ENCODE results near the gene ZNF155. TPM values are rescaled to one million over a fixed set of nuclear protein-coding genes. Genes with fewer than 3 reads are reported as not detected.

ZNF155 gene
- polyA plus RNA-seq, 1 donor from 2014 or later, result 17.5 TPM

DNA sequence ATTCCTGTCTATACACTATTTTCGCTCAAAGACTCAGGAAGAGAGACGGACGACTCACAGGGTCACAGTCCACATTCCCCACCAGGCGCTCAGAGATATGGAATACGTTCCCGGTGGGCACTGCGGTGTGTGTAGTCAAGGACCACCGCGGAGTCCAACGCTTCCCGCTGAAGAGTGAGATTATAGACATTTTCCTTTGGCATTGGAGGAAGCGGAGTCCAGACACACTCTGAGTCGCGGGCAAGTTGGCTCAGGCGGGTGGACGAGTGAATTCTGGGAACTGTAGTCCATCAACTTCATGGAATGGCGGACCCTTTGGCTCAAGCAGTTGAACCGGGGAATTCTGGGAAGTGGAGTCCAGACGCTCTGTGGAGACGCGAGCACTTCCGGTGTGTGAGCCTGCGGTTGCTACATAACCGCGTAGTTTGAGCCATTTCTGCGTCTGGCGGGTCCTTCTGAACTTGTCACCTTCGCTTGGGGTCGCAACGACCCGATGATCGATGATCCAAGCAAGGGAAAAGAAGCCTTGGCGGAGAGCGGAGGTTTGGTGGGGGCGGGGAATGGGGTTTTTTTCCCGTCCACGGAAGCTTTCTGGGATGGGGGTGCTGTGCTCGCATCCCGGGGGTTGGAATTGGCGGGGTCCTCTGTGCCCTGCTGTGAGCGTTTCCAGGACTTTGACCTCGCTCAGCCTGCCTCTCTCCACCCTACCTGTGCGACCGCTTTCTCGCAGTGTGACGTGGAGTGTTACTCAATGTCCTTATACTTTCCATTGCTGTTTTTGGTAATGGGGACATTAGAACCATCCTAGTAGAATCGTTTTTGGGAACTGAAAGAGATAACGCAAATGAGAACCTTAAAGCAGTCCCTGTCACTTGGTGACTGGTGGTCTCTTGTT, 18.8 kb downstream of the ZNF155 start, which contains the start of gene ZNF230:
TSS of gene ZNF230 (plus strand) at position 392 of the 895 bp plus-strand sequence. CDS start 4,122 bp downstream, outside the sequence.
- TF ChIP-seq RAD21 (conservative IDR thresholded peaks at IDR 0.05) (peak; percentile 37), SMC3 (conservative IDR thresholded peaks at IDR 0.05; ENCODE audit: poor library complexity) (no peak), EP300 (conservative IDR thresholded peaks at IDR 0.05; ENCODE audit: poor library complexity, severe bottlenecking) (no peak), MXI1 (conservative IDR thresholded peaks at IDR 0.05; ENCODE audit: poor library complexity, severe bottlenecking) (peak; percentile 76), EZH2 (IDR thresholded peaks at IDR 0.05; ENCODE audit: borderline replicate concordance, insufficient read depth, low read length, poor library complexity, severe bottlenecking) (no peak), POLR2AphosphoS5 (IDR thresholded peaks at IDR 0.05) (peak; percentile 57)
- TF ChIP-seq, protein P1, sequence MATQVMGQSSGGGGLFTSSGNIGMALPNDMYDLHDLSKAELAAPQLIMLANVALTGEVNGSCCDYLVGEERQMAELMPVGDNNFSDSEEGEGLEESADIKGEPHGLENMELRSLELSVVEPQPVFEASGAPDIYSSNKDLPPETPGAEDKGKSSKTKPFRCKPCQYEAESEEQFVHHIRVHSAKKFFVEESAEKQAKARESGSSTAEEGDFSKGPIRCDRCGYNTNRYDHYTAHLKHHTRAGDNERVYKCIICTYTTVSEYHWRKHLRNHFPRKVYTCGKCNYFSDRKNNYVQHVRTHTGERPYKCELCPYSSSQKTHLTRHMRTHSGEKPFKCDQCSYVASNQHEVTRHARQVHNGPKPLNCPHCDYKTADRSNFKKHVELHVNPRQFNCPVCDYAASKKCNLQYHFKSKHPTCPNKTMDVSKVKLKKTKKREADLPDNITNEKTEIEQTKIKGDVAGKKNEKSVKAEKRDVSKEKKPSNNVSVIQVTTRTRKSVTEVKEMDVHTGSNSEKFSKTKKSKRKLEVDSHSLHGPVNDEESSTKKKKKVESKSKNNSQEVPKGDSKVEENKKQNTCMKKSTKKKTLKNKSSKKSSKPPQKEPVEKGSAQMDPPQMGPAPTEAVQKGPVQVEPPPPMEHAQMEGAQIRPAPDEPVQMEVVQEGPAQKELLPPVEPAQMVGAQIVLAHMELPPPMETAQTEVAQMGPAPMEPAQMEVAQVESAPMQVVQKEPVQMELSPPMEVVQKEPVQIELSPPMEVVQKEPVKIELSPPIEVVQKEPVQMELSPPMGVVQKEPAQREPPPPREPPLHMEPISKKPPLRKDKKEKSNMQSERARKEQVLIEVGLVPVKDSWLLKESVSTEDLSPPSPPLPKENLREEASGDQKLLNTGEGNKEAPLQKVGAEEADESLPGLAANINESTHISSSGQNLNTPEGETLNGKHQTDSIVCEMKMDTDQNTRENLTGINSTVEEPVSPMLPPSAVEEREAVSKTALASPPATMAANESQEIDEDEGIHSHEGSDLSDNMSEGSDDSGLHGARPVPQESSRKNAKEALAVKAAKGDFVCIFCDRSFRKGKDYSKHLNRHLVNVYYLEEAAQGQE (IDR thresholded peaks at IDR 0.05; ENCODE audit: borderline replicate concordance), result no peak
- TF ChIP-seq, protein P2, sequence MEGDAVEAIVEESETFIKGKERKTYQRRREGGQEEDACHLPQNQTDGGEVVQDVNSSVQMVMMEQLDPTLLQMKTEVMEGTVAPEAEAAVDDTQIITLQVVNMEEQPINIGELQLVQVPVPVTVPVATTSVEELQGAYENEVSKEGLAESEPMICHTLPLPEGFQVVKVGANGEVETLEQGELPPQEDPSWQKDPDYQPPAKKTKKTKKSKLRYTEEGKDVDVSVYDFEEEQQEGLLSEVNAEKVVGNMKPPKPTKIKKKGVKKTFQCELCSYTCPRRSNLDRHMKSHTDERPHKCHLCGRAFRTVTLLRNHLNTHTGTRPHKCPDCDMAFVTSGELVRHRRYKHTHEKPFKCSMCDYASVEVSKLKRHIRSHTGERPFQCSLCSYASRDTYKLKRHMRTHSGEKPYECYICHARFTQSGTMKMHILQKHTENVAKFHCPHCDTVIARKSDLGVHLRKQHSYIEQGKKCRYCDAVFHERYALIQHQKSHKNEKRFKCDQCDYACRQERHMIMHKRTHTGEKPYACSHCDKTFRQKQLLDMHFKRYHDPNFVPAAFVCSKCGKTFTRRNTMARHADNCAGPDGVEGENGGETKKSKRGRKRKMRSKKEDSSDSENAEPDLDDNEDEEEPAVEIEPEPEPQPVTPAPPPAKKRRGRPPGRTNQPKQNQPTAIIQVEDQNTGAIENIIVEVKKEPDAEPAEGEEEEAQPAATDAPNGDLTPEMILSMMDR (IDR thresholded peaks at IDR 0.05; ENCODE audit: poor library complexity, severe bottlenecking), result peak; percentile 2
- H3K4me3 ChIP-seq (ENCODE audit: low read length), result peak within 1 kb of the TSS; percentile 77
- peaks cover 7% of the 10 kb centered on the region for H3K36me3 ChIP-seq (ENCODE audit: insufficient read depth, low read length)
- peak within 1 kb of the TSS; percentile 62 for H3K9ac ChIP-seq (ENCODE audit: low read length)
- no peaks in the 10 kb centered on the region for H4K20me1 ChIP-seq (ENCODE audit: insufficient read depth)
- H3K4me2 ChIP-seq (ENCODE audit: low read length), result peak within 1 kb of the TSS; percentile 69
- H3K9me2 ChIP-seq (ENCODE audit: insufficient read depth, low read length), result no peaks in the 10 kb centered on the region
- no peaks in the 10 kb centered on the region for H3K27me3 ChIP-seq (ENCODE audit: insufficient read depth, low read depth, low read length)
- no peaks in the 10 kb centered on the region for H3K9me3 ChIP-seq (ENCODE audit: low read length)
- H3K27ac ChIP-seq (ENCODE audit: low read length), result peak within 1 kb of the TSS; percentile 2
- H3F3A ChIP-seq (ENCODE audit: insufficient read depth, low read length, poor library complexity, severe bottlenecking), result no peaks in the 10 kb centered on the region
- peak within 1 kb of the TSS; percentile 65 for H2AFZ ChIP-seq (ENCODE audit: low read depth, low read length)
- peaks cover 8% of the 10 kb centered on the region for H3K79me2 ChIP-seq (replicated peaks; ENCODE audit: insufficient read depth, low read length)

- Histone ChIP-seq H3K9ac (ENCODE audit: low read length) (peak overlapping the region; percentile 62), H3K4me3 (ENCODE audit: low read length) (peak overlapping the region; percentile 77), H3K4me2 (ENCODE audit: low read length) (peak overlapping the region; percentile 69), H3K36me3 (ENCODE audit: insufficient read depth, low read length) (peaks cover 14% of the 10 kb centered on the region), H4K20me1 (ENCODE audit: insufficient read depth) (no peaks in the 10 kb centered on the region), H3K9me3 (ENCODE audit: low read length) (no peaks in the 10 kb centered on the region), H3F3A (ENCODE audit: insufficient read depth, low read length, poor library complexity, severe bottlenecking) (no peaks in the 10 kb centered on the region), H3K9me2 (ENCODE audit: insufficient read depth, low read length) (no peaks in the 10 kb centered on the region), H3K27me3 (ENCODE audit: insufficient read depth, low read depth, low read length) (no peaks in the 10 kb centered on the region), H2AFZ (ENCODE audit: low read depth, low read length) (peak overlapping the region; percentile 56), H3K27ac (ENCODE audit: low read length) (no peak overlapping the region), H3K79me2 (replicated peaks; ENCODE audit: insufficient read depth, low read length) (peaks cover 8% of the 10 kb centered on the region)
- TF ChIP-seq, protein P2 (IDR thresholded peaks at IDR 0.05; ENCODE audit: poor library complexity, severe bottlenecking), result peak; percentile 20
- no peak for TF ChIP-seq EZH2 (IDR thresholded peaks at IDR 0.05; ENCODE audit: borderline replicate concordance, insufficient read depth, low read length, poor library complexity, severe bottlenecking)
These were observed 19.5 kb downstream of the ZNF155 start for GRCh38 chr19:44003461-44004009.
